HCT116 (cell line): ENCODE measurements around the gene ID3. TPM values are rescaled to one million over a fixed set of nuclear protein-coding genes. Genes with fewer than 3 reads are reported as not detected.

Source experiments
- ATAC-seq: fragments of 200-7000 bp; cut with Tn5 transposase; 2 replicates; pipeline ENCODE4 v1.9.1; 2020; ENCODE audit warnings: mild to moderate bottlenecking, moderate library complexity
- BruUV-seq: library from RNA; stranded (reverse); fragments of 400-500 nt; replicated peaks from 2 replicates; lab custom pipeline; 2021; lab: Mats Ljungman, UMichigan
- CTCF ChIA-PET: fragments of 300-600 bp; sonication (Branson Sonifier 250); formaldehyde crosslinking; loops from one replicate; lab custom pipeline; 2021; ENCODE audit warnings: antibody characterized with exemption; lab: Charles Lee
- POLR2A ChIA-PET: fragments of 300-600, 350-600 bp; sonication (Branson Sonifier 250); formaldehyde crosslinking; loops from one replicate; lab custom pipeline; 2021; ENCODE audit warnings: antibody characterized with exemption; lab: Charles Lee
- RAD21 ChIA-PET, 2 experiments: fragments of 300-600 bp; sonication (Branson Sonifier 250); formaldehyde crosslinking; loops; one replicate each; lab custom pipeline; 2023; ENCODE audit warnings: low total read pairs in 2 of 2; ENCODE audit not compliant: uncharacterized antibody in 2 of 2, unreplicated experiment in 2 of 2, low non-redundant PET in 1 of 2; lab: Charles Lee
- DNase-seq: peaks from one replicate; pipeline ENCODE4 v3.0.0-alpha.2; 2010; ENCODE audit warnings: low read depth, low spot score
- H2AFZ ChIP-seq: fragments of 200-600 bp; shearing (Covaris generic), sonication (generic); 2 replicates; pipeline ENCODE4 v1.6.1; 2017; ENCODE audit warnings: low read depth, mixed run types, mixed read lengths, antibody characterized with exemption, low read length; ENCODE audit not compliant: poor library complexity, severe bottlenecking
- H3K27ac ChIP-seq: 2 replicates; pipeline ENCODE4 v1.5.1; 2012; ENCODE audit warnings: low read depth, low read length
- H3K27me3 ChIP-seq: fragments of 200-600 bp; sonication (generic); 2 replicates; pipeline ENCODE4 v1.6.1; 2016; ENCODE audit warnings: mixed run types, low read length, mixed read lengths; ENCODE audit not compliant: insufficient read depth
- H3K36me3 ChIP-seq, 2 experiments: fragments of 200-500 bp in 1 of 2; fragments of 200-600 bp in 1 of 2; sonication (Bioruptor generic) in 1 of 2; sonication (generic) in 1 of 2; 2 replicates each; pipeline versions ENCODE4 v1.5.1 to v1.6.1; 2014 to 2016; ENCODE audit warnings: low read length in 2 of 2, inconsistent platforms in 1 of 2, mixed read lengths in 1 of 2, mixed run types in 1 of 2; ENCODE audit not compliant: insufficient read depth in 2 of 2, control insufficient read depth in 1 of 2
- H3K4me1 ChIP-seq, 2 experiments: fragments of 200-600 bp in 1 of 2; sonication (generic) in 1 of 2; 2 replicates each; pipeline versions ENCODE4 v1.5.1 to v1.6.1; 2012 to 2017; ENCODE audit warnings: low read length in 2 of 2, inconsistent platforms in 1 of 2, mild to moderate bottlenecking in 1 of 2, mixed read lengths in 1 of 2, mixed run types in 1 of 2, moderate library complexity in 1 of 2; ENCODE audit not compliant: insufficient read depth in 2 of 2, control insufficient read depth in 1 of 2
- H3K4me2 ChIP-seq: fragments of 200-600 bp; sonication (generic); 2 replicates; pipeline ENCODE4 v1.6.1; 2017; ENCODE audit warnings: mixed run types, low read length, mixed read lengths
- H3K4me3 ChIP-seq, 2 experiments: fragments of 200-600 bp in 1 of 2; sonication (generic) in 1 of 2; replicated peaks in 1 of 2; 2 replicates each; pipeline ENCODE4 v1.5.1; 2011 to 2016; ENCODE audit warnings: low read length in 2 of 2, control low read depth in 1 of 2, low read depth in 1 of 2, mild to moderate bottlenecking in 1 of 2, mixed read lengths in 1 of 2, mixed run types in 1 of 2
- H3K79me2 ChIP-seq: fragments of 200-600 bp; sonication (generic); 2 replicates; pipeline ENCODE4 v1.6.1; 2017; ENCODE audit warnings: mild to moderate bottlenecking, mixed run types, low read length, moderate library complexity, mixed read lengths; ENCODE audit not compliant: insufficient read depth
- H3K9ac ChIP-seq: fragments of 200-600 bp; sonication (generic); 2 replicates; pipeline ENCODE4 v1.6.1; 2016; ENCODE audit warnings: low read length, mixed read lengths
- H3K9me2 ChIP-seq: fragments of 200-600 bp; sonication (generic), shearing (Covaris generic); 2 replicates; pipeline ENCODE4 v1.6.1; 2017; ENCODE audit warnings: mixed run types, mild to moderate bottlenecking, moderate library complexity; ENCODE audit not compliant: insufficient read depth
- H3K9me3 ChIP-seq, 2 experiments: fragments of 200-500 bp in 1 of 2; fragments of 200-600 bp in 1 of 2; sonication (Bioruptor generic) in 1 of 2; sonication (generic) in 1 of 2; 2 replicates each; pipeline ENCODE4 v1.6.1; 2014 to 2017; ENCODE audit warnings: low read length in 2 of 2, mixed read lengths in 2 of 2, inconsistent platforms in 1 of 2, low read depth in 1 of 2, mild to moderate bottlenecking in 1 of 2, mixed run types in 1 of 2, moderate library complexity in 1 of 2; ENCODE audit not compliant: control insufficient read depth in 1 of 2, insufficient read depth in 1 of 2
- H4K20me1 ChIP-seq: fragments of 200-600 bp; sonication (generic), shearing (Covaris generic); 2 replicates; pipeline ENCODE4 v1.6.1; 2017; ENCODE audit warnings: mixed run types, mild to moderate bottlenecking, moderate library complexity; ENCODE audit not compliant: insufficient read depth
- CEBPB ChIP-seq: IDR thresholded peaks from 2 replicates; pipeline ENCODE4 v1.6.1; 2012; ENCODE audit warnings: low read depth
- ELF1 ChIP-seq: IDR thresholded peaks from 2 replicates; pipeline ENCODE4 v1.6.1; 2012; ENCODE audit warnings: low read depth, borderline replicate concordance
- EZH2 ChIP-seq: fragments of 200-600 bp; sonication (generic); IDR thresholded peaks from 2 replicates; pipeline ENCODE4 v1.6.1; 2017; ENCODE audit warnings: antibody characterized with exemption, mixed run types
- EZH2phosphoT487 ChIP-seq: fragments of 200-600 bp; IDR thresholded peaks from 2 replicates; pipeline ENCODE4 v1.6.1; 2018; ENCODE audit warnings: antibody characterized with exemption, borderline replicate concordance
- FOSL1 ChIP-seq: IDR thresholded peaks from 2 replicates; pipeline ENCODE4 v1.6.1; 2012; ENCODE audit warnings: low read depth
- POLR2A ChIP-seq: IDR thresholded peaks from 2 replicates; pipeline ENCODE4 v1.7.0; 2011; ENCODE audit warnings: borderline replicate concordance; ENCODE audit not compliant: insufficient read depth, insufficient read length; ENCODE audit errors: extremely low read depth
- SIN3A ChIP-seq: IDR thresholded peaks from 2 replicates; pipeline ENCODE4 v1.6.1; 2012; ENCODE audit warnings: low read depth
- SP1 ChIP-seq: IDR thresholded peaks from 2 replicates; pipeline ENCODE4 v1.6.1; 2012; ENCODE audit warnings: low read depth
- TCF7L2 ChIP-seq: IDR thresholded peaks from 2 replicates; pipeline ENCODE4 v1.7.0; 2011; ENCODE audit warnings: borderline replicate concordance, inconsistent platforms; ENCODE audit not compliant: insufficient read depth, insufficient read length; ENCODE audit errors: extremely low read depth
- YY1 ChIP-seq: IDR thresholded peaks from 2 replicates; pipeline ENCODE4 v1.6.1; 2011; ENCODE audit warnings: low read length, low read depth, moderate library complexity, mild to moderate bottlenecking; ENCODE audit not compliant: insufficient replicate concordance; ENCODE audit errors: extremely low read depth
- ZFX ChIP-seq: fragments of 450-650 bp; IDR thresholded peaks from 2 replicates; pipeline ENCODE4 v1.6.1; 2017
- ZNF274 ChIP-seq: fragments of 200-500 bp; sonication (Bioruptor generic); IDR thresholded peaks from 2 replicates; pipeline ENCODE4 v1.6.1; 2014; ENCODE audit warnings: mild to moderate bottlenecking, low read depth, low read length, inconsistent platforms
- intact Hi-C: fragments of 100-400 bp; cut with micrococcal nuclease; formaldehyde crosslinking; loops from 2 replicates; pipeline ENCODE4 v1.10.0; 2022
- total RNA-seq: library from RNA; stranded (reverse); gene quantifications from one replicate; pipeline ENCODE4 v1.2.1, GENCODE V29; 2021; ENCODE audit not compliant: unreplicated experiment
- TF ChIP-seq, protein P1 (sequence below), 3 experiments: fragments of 200-600 bp in 1 of 3; sonication (generic) in 1 of 3; IDR thresholded peaks in 2 of 3; conservative IDR thresholded peaks in 1 of 3; 2 replicates each; pipeline ENCODE4 v1.5.1; 2012 to 2017; ENCODE audit warnings: low read depth in 2 of 3, low read length in 2 of 3, antibody characterized with exemption in 1 of 3, borderline replicate concordance in 1 of 3, control low read depth in 1 of 3, mild to moderate bottlenecking in 1 of 3, mixed read lengths in 1 of 3, mixed run types in 1 of 3, moderate library complexity in 1 of 3; ENCODE audit not compliant: insufficient read depth in 1 of 3
- TF ChIP-seq, protein P2 (sequence below): IDR thresholded peaks from 2 replicates; pipeline ENCODE4 v1.6.1; 2012
- TF ChIP-seq, protein P3 (sequence below): IDR thresholded peaks from 2 replicates; pipeline ENCODE4 v1.6.1; 2012
- TF ChIP-seq, protein P4 (sequence below): IDR thresholded peaks from 2 replicates; pipeline ENCODE4 v1.6.1; 2011; ENCODE audit warnings: mild to moderate bottlenecking, low read length, moderate library complexity; ENCODE audit not compliant: insufficient replicate concordance; ENCODE audit errors: extremely low read depth

ID3 gene
- total RNA-seq, 1 experiment from 2014 or later = 183 TPM

DNA sequence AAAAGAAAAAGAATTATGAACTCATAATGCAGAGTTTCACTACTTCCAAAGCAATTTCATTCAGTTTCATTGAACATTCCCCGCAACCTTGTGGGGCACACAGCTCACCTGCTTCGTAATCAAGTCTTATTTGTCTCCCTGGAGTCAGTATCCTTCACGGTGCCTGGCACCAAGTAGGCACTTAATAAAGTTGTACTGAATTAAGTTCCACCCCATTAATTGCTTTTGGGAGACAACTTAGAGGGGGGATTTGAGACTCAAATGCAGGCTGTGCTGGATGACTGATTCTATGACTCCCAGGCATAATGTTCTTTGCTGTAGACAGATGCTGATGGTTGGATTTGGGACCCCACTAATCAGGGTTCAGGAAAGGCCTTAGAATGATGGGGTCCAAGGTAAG, 6.5 kb upstream of the ID3 start (continued):
- TF ChIP-seq, protein P1, sequence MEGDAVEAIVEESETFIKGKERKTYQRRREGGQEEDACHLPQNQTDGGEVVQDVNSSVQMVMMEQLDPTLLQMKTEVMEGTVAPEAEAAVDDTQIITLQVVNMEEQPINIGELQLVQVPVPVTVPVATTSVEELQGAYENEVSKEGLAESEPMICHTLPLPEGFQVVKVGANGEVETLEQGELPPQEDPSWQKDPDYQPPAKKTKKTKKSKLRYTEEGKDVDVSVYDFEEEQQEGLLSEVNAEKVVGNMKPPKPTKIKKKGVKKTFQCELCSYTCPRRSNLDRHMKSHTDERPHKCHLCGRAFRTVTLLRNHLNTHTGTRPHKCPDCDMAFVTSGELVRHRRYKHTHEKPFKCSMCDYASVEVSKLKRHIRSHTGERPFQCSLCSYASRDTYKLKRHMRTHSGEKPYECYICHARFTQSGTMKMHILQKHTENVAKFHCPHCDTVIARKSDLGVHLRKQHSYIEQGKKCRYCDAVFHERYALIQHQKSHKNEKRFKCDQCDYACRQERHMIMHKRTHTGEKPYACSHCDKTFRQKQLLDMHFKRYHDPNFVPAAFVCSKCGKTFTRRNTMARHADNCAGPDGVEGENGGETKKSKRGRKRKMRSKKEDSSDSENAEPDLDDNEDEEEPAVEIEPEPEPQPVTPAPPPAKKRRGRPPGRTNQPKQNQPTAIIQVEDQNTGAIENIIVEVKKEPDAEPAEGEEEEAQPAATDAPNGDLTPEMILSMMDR (IDR thresholded peaks at IDR 0.05 in 2 of 3, conservative IDR thresholded peaks at IDR 0.05 in 1 of 3; ENCODE audit: borderline replicate concordance in 1 of 3, insufficient read depth in 1 of 3, low read depth in 2 of 3, low read length in 2 of 3) = no peak

DNA sequence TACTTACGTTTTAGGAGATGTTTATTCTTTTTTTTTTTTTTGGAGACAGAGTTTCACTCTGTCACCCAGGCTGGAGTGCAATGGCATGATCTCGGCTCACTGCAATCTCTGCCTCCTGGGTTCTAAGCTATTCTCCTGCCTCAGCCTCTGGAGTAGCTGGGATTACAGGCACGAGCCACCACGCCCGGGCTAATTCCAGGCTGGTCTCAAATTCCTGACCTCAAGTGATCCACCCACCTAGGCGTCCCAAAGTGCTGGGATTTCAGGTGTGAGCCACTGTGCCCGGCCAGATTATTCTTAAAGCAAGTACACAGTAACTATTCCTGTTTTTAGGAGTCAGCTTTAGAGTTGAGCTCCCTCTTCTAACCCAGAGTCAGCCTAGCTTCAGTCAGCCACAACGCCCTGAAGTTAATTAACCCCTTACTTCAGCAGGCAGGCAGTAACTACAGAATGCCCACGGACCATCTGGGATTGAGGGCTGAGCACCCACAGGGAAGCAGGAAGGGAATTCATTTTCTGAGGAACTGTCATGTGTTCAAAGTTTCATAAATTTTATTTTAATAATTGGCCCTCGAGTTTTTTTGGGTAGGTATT, 5.3 kb upstream of the ID3 start:
- ChIA-PET CTCF (interaction anchor here (0.5 to 1.4 kb wide), 3 partner anchors 70 to 226 kb away, joined by 4 to 5 read pairs (median 5); partner anchors contain the start of gene LYPLA2), POLR2A (interaction anchor here (1.2 kb wide), 1 partner anchor 11 kb away, joined by 5 read pairs; no protein-coding TSS in a partner anchor), RAD21 (no interaction called here)
- Histone ChIP-seq H3K4me2 (peak overlapping the region; percentile 49), H4K20me1 (no peaks in the 10 kb centered on the region), H3K9ac (peak overlapping the region; percentile 26), H3K27me3 (no peaks in the 10 kb centered on the region), H3K4me3 (no peak overlapping the region), H3K79me2 (no peaks in the 10 kb centered on the region), H3K4me1 (peaks cover 48 to 67% of the 10 kb centered on the region in 2 experiments), H3K9me3 (no peaks in the 10 kb centered on the region), H2AFZ (peak overlapping the region; percentile 5), H3K36me3 (no peaks in the 10 kb centered on the region), H3K9me2 (no peaks in the 10 kb centered on the region), H3K27ac (peak overlapping the region; percentile 7; the same call in 1 of the 2 replicates)
- intact Hi-C loops = no loop called here
- no peak for DNase-seq
- ATAC-seq = no peak
- BruUV-seq = no TSS peak
- TF ChIP-seq EZH2phosphoT487 (no peak), ZNF274 (no peak), SP1 (no peak), FOSL1 (no peak), POLR2A (no peak), TCF7L2 (no peak), ELF1 (no peak), YY1 (no peak), CEBPB (no peak), EZH2 (no peak), ZFX (no peak), SIN3A (no peak)
- TF ChIP-seq, protein P2, sequence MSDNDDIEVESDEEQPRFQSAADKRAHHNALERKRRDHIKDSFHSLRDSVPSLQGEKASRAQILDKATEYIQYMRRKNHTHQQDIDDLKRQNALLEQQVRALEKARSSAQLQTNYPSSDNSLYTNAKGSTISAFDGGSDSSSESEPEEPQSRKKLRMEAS = no peak
- TF ChIP-seq, protein P3, sequence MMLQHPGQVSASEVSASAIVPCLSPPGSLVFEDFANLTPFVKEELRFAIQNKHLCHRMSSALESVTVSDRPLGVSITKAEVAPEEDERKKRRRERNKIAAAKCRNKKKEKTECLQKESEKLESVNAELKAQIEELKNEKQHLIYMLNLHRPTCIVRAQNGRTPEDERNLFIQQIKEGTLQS = no peak
- TF ChIP-seq, protein P4, sequence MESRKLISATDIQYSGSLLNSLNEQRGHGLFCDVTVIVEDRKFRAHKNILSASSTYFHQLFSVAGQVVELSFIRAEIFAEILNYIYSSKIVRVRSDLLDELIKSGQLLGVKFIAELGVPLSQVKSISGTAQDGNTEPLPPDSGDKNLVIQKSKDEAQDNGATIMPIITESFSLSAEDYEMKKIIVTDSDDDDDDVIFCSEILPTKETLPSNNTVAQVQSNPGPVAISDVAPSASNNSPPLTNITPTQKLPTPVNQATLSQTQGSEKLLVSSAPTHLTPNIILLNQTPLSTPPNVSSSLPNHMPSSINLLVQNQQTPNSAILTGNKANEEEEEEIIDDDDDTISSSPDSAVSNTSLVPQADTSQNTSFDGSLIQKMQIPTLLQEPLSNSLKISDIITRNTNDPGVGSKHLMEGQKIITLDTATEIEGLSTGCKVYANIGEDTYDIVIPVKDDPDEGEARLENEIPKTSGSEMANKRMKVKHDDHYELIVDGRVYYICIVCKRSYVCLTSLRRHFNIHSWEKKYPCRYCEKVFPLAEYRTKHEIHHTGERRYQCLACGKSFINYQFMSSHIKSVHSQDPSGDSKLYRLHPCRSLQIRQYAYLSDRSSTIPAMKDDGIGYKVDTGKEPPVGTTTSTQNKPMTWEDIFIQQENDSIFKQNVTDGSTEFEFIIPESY = no peak
- TF ChIP-seq, protein P1 (IDR thresholded peaks at IDR 0.05 in 2 of 3, conservative IDR thresholded peaks at IDR 0.05 in 1 of 3; ENCODE audit: borderline replicate concordance in 1 of 3, insufficient read depth in 1 of 3, low read depth in 2 of 3, low read length in 2 of 3) = no peak
